Parathyroid adenoma (tissue), 2 donors: Measurements from ENCODE around the gene PCBP3.

Experiments used
- H2AFZ ChIP-seq: fragments of 300-600 bp; sonication (generic); one replicate; pipeline ENCODE4 v1.7.0; 2017; ENCODE audit warnings: antibody characterized with exemption, mild to moderate bottlenecking
- H3K27ac ChIP-seq: fragments of 300-600 bp; sonication (generic); one replicate; pipeline ENCODE4 v1.7.0; 2017
- H3K27me3 ChIP-seq: fragments of 300-600 bp; sonication (generic); one replicate; pipeline ENCODE4 v1.7.0; 2017; ENCODE audit warnings: low read length; ENCODE audit not compliant: control insufficient read depth, insufficient read depth
- H3K36me3 ChIP-seq: fragments of 300-600 bp; sonication (generic); one replicate; pipeline ENCODE4 v1.7.0; 2017; ENCODE audit warnings: low read length; ENCODE audit not compliant: control insufficient read depth, insufficient read depth
- H3K4me1 ChIP-seq: fragments of 300-600 bp; sonication (generic); one replicate; pipeline ENCODE4 v1.7.0; 2017; ENCODE audit warnings: control low read depth
- H3K4me2 ChIP-seq: fragments of 300-600 bp; sonication (generic); one replicate; pipeline ENCODE4 v1.7.0; 2017; ENCODE audit warnings: low read length
- H3K4me3 ChIP-seq: fragments of 300-600 bp; sonication (generic); one replicate; pipeline ENCODE4 v1.7.0; 2017; ENCODE audit warnings: low read depth, low read length
- H3K79me2 ChIP-seq: fragments of 300-600 bp; sonication (generic); one replicate; pipeline ENCODE4 v1.7.0; 2017; ENCODE audit warnings: control low read depth
- H3K9ac ChIP-seq: fragments of 300-600 bp; sonication (generic); one replicate; pipeline ENCODE4 v1.7.0; 2017; ENCODE audit warnings: mild to moderate bottlenecking
- H3K9me3 ChIP-seq: fragments of 300-600 bp; sonication (generic); one replicate; pipeline ENCODE4 v1.7.0; 2017; ENCODE audit warnings: low read length; ENCODE audit not compliant: control insufficient read depth
- CTCF ChIP-seq: fragments of 300-600 bp; sonication (generic); IDR thresholded peaks from one replicate; pipeline ENCODE4 v1.7.0; 2017; ENCODE audit warnings: antibody characterized with exemption, mild to moderate bottlenecking
- donor health status: primary hyperparathyroidism.

PCBP3 gene

GRCh38 chr21:45941338-45941710, 297.8 kb downstream of the PCBP3 start:
- H3K4me1 ChIP-seq: no peaks in the 10 kb centered on the region
- no peaks in the 10 kb centered on the region for H3K9me3 ChIP-seq
- H2AFZ ChIP-seq: no peak overlapping the region
- no peak overlapping the region for H3K4me3 ChIP-seq
- no peaks in the 10 kb centered on the region for H3K36me3 ChIP-seq
- no peaks in the 10 kb centered on the region for H3K79me2 ChIP-seq
- H3K4me2 ChIP-seq: no peak overlapping the region
- no peaks in the 10 kb centered on the region for H3K27me3 ChIP-seq
- TF ChIP-seq CTCF: no peak
- no peak overlapping the region for H3K27ac ChIP-seq
- H3K9ac ChIP-seq: no peak overlapping the region

GRCh38 chr21:45941717-45942546, 298.4 kb downstream of the PCBP3 start:
- no peak overlapping the region for H2AFZ ChIP-seq
- no peaks in the 10 kb centered on the region for H3K4me1 ChIP-seq
- H3K27ac ChIP-seq: no peak overlapping the region
- H3K79me2 ChIP-seq: no peaks in the 10 kb centered on the region
- no peaks in the 10 kb centered on the region for H3K27me3 ChIP-seq
- no peaks in the 10 kb centered on the region for H3K9me3 ChIP-seq
- H3K36me3 ChIP-seq: no peaks in the 10 kb centered on the region
- no peak for TF ChIP-seq CTCF
- no peak overlapping the region for H3K4me2 ChIP-seq
- H3K4me3 ChIP-seq: no peak overlapping the region
- no peak overlapping the region for H3K9ac ChIP-seq

DNA sequence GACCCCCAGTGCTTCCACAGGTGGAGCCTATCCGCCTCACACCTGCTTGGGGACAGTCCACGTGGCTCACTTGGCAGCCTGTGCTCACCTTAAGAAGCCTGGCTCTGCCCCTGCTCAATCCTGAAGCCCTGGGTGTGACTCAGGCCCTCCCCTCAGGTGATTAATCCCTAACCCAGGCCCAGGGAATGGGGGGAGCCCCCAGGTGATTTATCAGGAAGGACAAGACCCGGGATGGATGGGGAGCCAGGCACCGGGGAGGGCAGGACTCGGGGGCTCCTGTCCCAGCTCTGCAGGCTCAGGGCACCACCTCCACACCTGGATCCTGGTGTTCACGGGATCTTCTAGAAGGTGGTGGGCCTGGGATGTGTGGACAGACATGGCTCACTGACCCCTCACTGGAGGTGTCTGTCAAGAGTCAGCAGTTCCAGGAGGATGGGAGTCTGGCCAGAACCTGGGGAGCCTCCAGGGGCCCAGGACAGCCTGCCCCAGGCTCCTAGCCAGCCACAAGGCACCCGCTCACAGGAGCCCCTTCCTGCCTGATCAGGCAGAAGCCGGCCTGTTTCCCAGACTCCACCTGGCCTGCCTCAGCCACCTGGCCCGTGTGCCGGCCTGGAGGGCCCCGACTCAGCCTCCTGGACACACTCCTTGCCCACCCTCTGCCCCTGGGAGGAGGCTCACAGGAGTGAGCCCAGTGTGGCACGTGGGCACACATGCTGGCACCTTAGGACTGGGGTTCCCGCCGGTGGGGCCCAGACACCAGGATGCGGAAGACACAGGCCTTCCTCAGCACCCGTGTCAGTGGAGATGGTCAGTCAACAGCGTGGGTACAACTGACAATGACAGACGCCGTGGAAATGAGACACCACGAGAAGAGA, 299.5 kb downstream of the PCBP3 start:
- Histone ChIP-seq H3K27ac (no peak overlapping the region), H3K79me2 (no peaks in the 10 kb centered on the region), H2AFZ (no peak overlapping the region), H3K4me3 (no peak overlapping the region), H3K36me3 (no peaks in the 10 kb centered on the region), H3K4me2 (no peak overlapping the region), H3K27me3 (no peaks in the 10 kb centered on the region), H3K9me3 (no peaks in the 10 kb centered on the region), H3K9ac (no peak overlapping the region), H3K4me1 (no peaks in the 10 kb centered on the region)
- TF ChIP-seq CTCF: no peak

DNA sequence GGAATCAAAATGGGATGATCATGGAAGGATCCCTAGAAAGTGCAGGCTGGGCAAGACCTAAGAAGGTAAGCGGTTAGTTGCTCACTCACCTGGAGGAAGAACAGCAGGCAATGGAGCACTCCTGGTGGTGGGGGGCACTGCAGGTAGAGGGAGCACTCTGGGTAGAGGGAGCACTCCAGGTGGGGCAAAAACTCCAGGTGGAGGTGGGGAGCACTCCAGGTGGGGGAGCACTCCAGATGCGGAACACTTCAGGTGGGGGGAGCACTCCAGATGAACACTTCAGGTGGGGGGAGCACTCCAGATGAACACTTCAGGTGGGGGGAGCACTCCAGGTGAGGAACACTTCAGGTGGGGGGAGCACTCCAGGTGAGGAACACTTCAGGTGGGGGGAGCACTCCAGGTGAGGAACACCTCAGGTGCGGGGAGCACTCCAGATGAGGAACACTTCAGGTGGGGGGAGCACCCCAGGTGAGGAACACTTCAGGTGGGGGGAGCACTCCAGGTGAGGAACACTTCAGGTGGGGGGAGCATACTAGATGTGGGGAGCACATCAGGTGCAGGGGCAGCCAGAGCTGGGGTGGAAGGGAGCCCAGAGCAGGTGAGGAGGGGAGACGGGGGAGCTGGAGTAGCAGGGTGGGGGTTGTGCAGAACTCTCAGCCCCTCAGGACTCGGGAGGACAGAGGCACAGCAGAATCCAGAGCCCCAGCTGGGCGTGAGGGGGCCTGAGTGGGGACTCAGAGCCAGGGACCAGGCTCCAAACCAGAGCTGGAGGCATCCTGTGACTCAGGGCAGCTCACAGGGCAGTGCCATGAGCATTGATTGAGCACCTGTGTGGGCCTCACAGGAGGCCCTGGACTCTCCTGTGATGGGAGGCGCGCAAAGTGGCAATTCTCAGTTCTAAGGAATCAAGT, 300.4 kb downstream of the PCBP3 start:
- Histone ChIP-seq H3K4me2 (no peak overlapping the region), H2AFZ (no peak overlapping the region), H3K9ac (no peak overlapping the region), H3K4me3 (no peak overlapping the region), H3K27me3 (no peaks in the 10 kb centered on the region), H3K79me2 (no peaks in the 10 kb centered on the region), H3K27ac (no peak overlapping the region), H3K9me3 (no peaks in the 10 kb centered on the region), H3K4me1 (no peaks in the 10 kb centered on the region), H3K36me3 (no peaks in the 10 kb centered on the region)
- no peak for TF ChIP-seq CTCF
